ENCODE data around the gene RAPGEF5. TPM values are rescaled to one million over a fixed set of nuclear protein-coding genes. Genes with fewer than 3 reads are reported as not detected.

Gene RAPGEF5
- total and polyA plus RNA-seq, 12 donors, result 5.1 to 87.0 (median 26.0) TPM

DNA sequence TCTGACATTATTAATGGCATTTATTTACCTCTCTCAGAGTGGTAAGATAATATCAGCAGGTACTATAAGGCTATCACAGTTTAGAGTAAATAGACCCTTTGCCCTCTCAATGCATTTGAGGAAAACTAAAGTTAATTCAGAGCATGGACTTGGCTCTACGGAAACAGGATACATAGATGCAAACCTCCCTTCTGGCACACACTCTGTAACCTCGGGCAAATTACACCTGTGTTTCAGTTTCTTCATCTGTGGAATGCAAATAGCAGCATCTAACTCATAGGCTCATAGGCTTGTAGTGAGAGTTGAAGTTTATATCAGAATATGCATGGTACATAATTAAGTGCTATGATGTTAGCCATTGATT lies 5.6 kb downstream of the RAPGEF5 start:
- no peak for TF ChIP-seq POLR2A (IDR thresholded peaks at IDR 0.05)
- no peak for TF ChIP-seq CTCF (IDR thresholded peaks at IDR 0.05)
- Histone ChIP-seq H3K9me3 (replicated peaks in 1 of 3) (no peaks in the 10 kb centered on the region), H3K4me1 (replicated peaks in 1 of 2) (peaks cover 5 to 19% of the 10 kb centered on the region in 2 donors), H3K4me3 (no peak overlapping the region), H3K27me3 (peaks cover 14% of the 10 kb centered on the region), H3K27ac (no peak overlapping the region), H3K36me3 (replicated peaks in 1 of 2) (no peaks in the 10 kb centered on the region)
- WGBS, 4 donors, result 74 to 87% (median 77%) methylated on average over 2 of the region's 2 CpGs
- no peak for DNase-seq
- intact Hi-C loops (cut with DNase I), result no loop called here

DNA sequence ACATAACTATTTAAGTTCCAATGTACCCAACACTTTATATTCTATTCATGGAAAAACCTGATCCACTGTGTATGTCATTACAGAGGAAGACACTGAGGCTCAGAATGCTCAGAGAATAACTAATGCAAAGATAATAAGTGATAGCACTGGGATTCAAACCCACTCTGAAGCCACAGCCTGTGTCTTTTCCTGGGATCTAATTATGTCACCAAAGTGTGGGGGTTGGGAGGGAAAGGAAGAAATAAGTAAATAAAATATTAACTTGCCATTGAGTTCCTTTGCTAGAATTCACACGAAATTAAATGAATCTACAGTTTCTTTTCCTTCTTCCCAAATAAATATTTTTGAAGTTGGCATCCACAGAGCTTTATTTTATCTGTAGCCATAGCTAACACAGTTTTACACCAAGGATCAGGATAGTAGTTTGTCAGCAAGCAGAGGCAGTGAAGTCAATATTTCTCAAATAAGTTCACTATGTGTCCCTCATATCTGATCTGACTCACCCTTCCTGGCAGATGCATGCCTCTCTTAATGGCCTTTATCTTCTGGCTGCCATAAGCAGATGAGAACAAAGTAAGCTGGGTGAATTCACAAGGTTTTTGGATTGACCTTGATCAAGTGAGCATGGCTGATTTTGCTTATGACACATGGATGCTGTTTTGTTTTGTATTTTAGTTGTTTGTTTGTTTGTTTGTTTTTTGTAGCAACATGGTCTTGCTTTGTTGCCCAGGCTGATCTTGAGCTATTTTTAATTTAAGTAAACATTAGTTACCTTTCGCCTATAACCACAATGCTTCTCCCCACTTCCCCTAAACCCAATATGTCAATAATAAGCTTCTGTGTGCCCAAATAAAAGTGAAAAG lies 6.3 kb downstream of the RAPGEF5 start:
- peaks cover 5 to 19% of the 10 kb centered on the region in 2 donors for H3K4me1 ChIP-seq (replicated peaks in 1 of 2)
- WGBS, 4 donors, result 37 to 46% (median 43%) methylated on average over 2 of the region's 2 CpGs
- TF ChIP-seq POLR2A (IDR thresholded peaks at IDR 0.05), result no peak
- TF ChIP-seq CTCF (IDR thresholded peaks at IDR 0.05), result no peak
- H3K4me3 ChIP-seq, result no peak overlapping the region
- DNase-seq, result peak; percentile 34 to 83 (median 76)
- intact Hi-C loops (cut with DNase I), result no loop called here
- H3K27me3 ChIP-seq, result peaks cover 7% of the 10 kb centered on the region
- no peaks in the 10 kb centered on the region for H3K36me3 ChIP-seq (replicated peaks in 1 of 2)
- H3K9me3 ChIP-seq (replicated peaks in 1 of 3), result no peaks in the 10 kb centered on the region
- no peak overlapping the region for H3K27ac ChIP-seq

- Histone ChIP-seq H3K4me3 (no peak overlapping the region), H3K36me3 (replicated peaks in 1 of 2) (no peaks in the 10 kb centered on the region), H3K27me3 (peaks cover 8% of the 10 kb centered on the region), H3K27ac (no peak overlapping the region), H3K4me1 (replicated peaks in 1 of 2) (peaks cover 5 to 19% of the 10 kb centered on the region in 2 donors), H3K9me3 (replicated peaks in 1 of 3) (no peaks in the 10 kb centered on the region)
- no peak for DNase-seq
- intact Hi-C loops (cut with DNase I), result no loop called here
- TF ChIP-seq CTCF (IDR thresholded peaks at IDR 0.05), result no peak
Measured at GRCh38 chr7:22348379-22348778, 8.6 kb downstream of the RAPGEF5 start.

DNA sequence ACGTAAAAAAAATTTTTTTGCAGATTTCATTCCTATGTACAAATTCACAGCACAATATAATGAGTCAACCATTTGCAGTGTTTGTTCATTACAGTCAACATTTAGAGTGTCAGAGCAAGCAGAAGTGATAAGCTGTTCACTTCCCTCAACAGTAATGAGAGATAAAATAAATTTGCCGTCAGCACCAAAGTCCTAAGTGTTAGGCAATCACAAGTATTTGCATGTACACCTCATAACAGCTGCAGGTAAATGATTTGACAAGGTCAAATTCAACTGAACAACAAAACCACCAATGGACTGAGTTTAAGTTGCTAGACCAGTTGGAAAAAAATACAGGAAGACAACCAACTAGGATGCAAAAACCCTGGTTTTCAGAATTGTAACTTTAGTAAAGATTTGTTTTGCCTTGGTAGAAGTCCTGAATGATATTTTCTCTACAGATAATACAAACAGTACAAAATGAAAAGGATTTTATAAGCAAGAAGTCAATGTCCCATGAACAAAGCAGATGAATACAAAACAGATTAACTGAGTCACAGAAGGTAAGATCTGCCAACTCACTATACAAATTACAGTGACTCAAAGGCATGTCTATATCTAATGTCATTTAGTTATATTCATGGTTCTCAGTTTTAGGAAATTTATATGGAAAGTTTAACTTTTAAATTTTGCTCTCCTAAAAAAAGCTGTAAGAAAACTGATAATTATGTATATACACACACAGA lies 10.4 kb downstream of the RAPGEF5 start:
- H3K4me1 ChIP-seq (replicated peaks in 1 of 2), result peaks cover 5 to 14% of the 10 kb centered on the region in 2 donors
- 73 to 88% (median 81%) methylated on average over 2 of the region's 2 CpGs for WGBS, 4 donors
- peaks cover 8% of the 10 kb centered on the region for H3K27me3 ChIP-seq
- no peak for DNase-seq
- TF ChIP-seq POLR2A (IDR thresholded peaks at IDR 0.05) (no peak), CTCF (IDR thresholded peaks at IDR 0.05) (no peak)
- H3K36me3 ChIP-seq (replicated peaks in 1 of 2), result no peaks in the 10 kb centered on the region
- H3K4me3 ChIP-seq, result no peak overlapping the region
- no peak overlapping the region for H3K27ac ChIP-seq
- intact Hi-C loops (cut with DNase I), result no loop called here
- no peaks in the 10 kb centered on the region for H3K9me3 ChIP-seq (replicated peaks in 1 of 3)
